ENCODE data around the gene TBX5. TPM values are rescaled to one million over a fixed set of nuclear protein-coding genes. Genes with fewer than 3 reads are reported as not detected.

TBX5 gene
- polyA plus RNA-seq, 3 donors: not detected

GRCh38 chr12:114447274-114447716 is 41.4 kb upstream of the TBX5 start:
- Mint-ChIP-seq H3K36me3 (no peaks in the 10 kb centered on the region), H3K4me3 (peak overlapping the region in 1 of 2 donors; percentile 81), H3K27me3 (ENCODE audit: low read depth in 3 of 3) (peaks cover 93 to 96% (median 96%) of the 10 kb centered on the region in 3 donors), H3K9me3 (peaks cover 0 to 5% (median 2%) of the 10 kb centered on the region in 7 donors), H3K27ac (no peak overlapping the region), H3K4me1 (no peaks in the 10 kb centered on the region)
- Histone ChIP-seq H3K4me1 (ENCODE audit: control insufficient read depth in 1 of 2, insufficient read depth in 2 of 2, low read length in 2 of 2) (no peaks in the 10 kb centered on the region), H3K79me2 (ENCODE audit: insufficient read depth, low read length) (no peaks in the 10 kb centered on the region), H3K27me3 (ENCODE audit: control insufficient read depth in 2 of 2, insufficient read depth in 2 of 2, low read length in 2 of 2) (peaks cover 77 to 96% of the 10 kb centered on the region in 2 donors), H3K4me2 (replicated peaks; ENCODE audit: extremely low read depth, low read length, poor library complexity, severe bottlenecking) (no peak overlapping the region), H3K4me3 (replicated peaks in 1 of 3; ENCODE audit: low read depth in 2 of 3, low read length in 3 of 3) (no peak overlapping the region), H2AFZ (ENCODE audit: insufficient read depth, low read depth, low read length, poor library complexity, severe bottlenecking) (no peak overlapping the region), H3K27ac (ENCODE audit: low read depth in 1 of 2, low read length in 2 of 2) (no peak overlapping the region), H3K36me3 (replicated peaks in 1 of 2; ENCODE audit: control insufficient read depth in 1 of 2, insufficient read depth in 2 of 2, low read length in 2 of 2) (no peaks in the 10 kb centered on the region), H3K9ac (ENCODE audit: insufficient read depth, low read length, poor library complexity, severe bottlenecking) (no peak overlapping the region), H4K20me1 (ENCODE audit: insufficient read depth, low read length) (no peaks in the 10 kb centered on the region), H3K9me3 (replicated peaks in 1 of 2; ENCODE audit: control insufficient read depth in 1 of 2, insufficient read depth in 1 of 2, low read length in 2 of 2) (peaks cover 0 to 37% of the 10 kb centered on the region in 2 donors)
- DNase-seq: no peak
- 3% methylated on average over 31 of the region's 37 CpGs for WGBS (ENCODE audit: insufficient coverage)
- TF ChIP-seq CTCF (IDR thresholded peaks at IDR 0.05): no peak
- intact Hi-C loops (cut with micrococcal nuclease): no loop called here

GRCh38 chr12:114445401-114446323 is 39.7 kb upstream of the TBX5 start:
- 2% methylated on average over 11 of the region's 32 CpGs for WGBS (ENCODE audit: insufficient coverage)
- H3K4me3 Mint-ChIP-seq: peak overlapping the region in 1 of 2 donors; percentile 29
- Histone ChIP-seq H3K27ac (ENCODE audit: low read depth in 1 of 2, low read length in 2 of 2) (no peak overlapping the region), H3K4me1 (ENCODE audit: control insufficient read depth in 1 of 2, insufficient read depth in 2 of 2, low read length in 2 of 2) (no peaks in the 10 kb centered on the region), H3K9me3 (replicated peaks in 1 of 2; ENCODE audit: control insufficient read depth in 1 of 2, insufficient read depth in 1 of 2, low read length in 2 of 2) (peaks cover 0 to 45% of the 10 kb centered on the region in 2 donors), H3K79me2 (ENCODE audit: insufficient read depth, low read length) (no peaks in the 10 kb centered on the region), H4K20me1 (ENCODE audit: insufficient read depth, low read length) (no peaks in the 10 kb centered on the region), H3K36me3 (replicated peaks in 1 of 2; ENCODE audit: control insufficient read depth in 1 of 2, insufficient read depth in 2 of 2, low read length in 2 of 2) (no peaks in the 10 kb centered on the region), H3K4me2 (replicated peaks; ENCODE audit: extremely low read depth, low read length, poor library complexity, severe bottlenecking) (no peak overlapping the region), H3K27me3 (ENCODE audit: control insufficient read depth in 2 of 2, insufficient read depth in 2 of 2, low read length in 2 of 2) (peaks cover 80 to 99% of the 10 kb centered on the region in 2 donors), H2AFZ (ENCODE audit: insufficient read depth, low read depth, low read length, poor library complexity, severe bottlenecking) (no peak overlapping the region), H3K4me3 (replicated peaks in 1 of 3; ENCODE audit: low read depth in 2 of 3, low read length in 3 of 3) (no peak overlapping the region), H3K9ac (ENCODE audit: insufficient read depth, low read length, poor library complexity, severe bottlenecking) (no peak overlapping the region)
- intact Hi-C loops (cut with micrococcal nuclease): no loop called here
- H3K36me3 Mint-ChIP-seq: no peaks in the 10 kb centered on the region
- no peak overlapping the region for H3K27ac Mint-ChIP-seq
- peaks cover 0 to 13% (median 2%) of the 10 kb centered on the region in 7 donors for H3K9me3 Mint-ChIP-seq
- peaks cover 97 to 99% (median 98%) of the 10 kb centered on the region in 3 donors for H3K27me3 Mint-ChIP-seq (ENCODE audit: low read depth in 3 of 3)
- H3K4me1 Mint-ChIP-seq: no peaks in the 10 kb centered on the region
- TF ChIP-seq CTCF (IDR thresholded peaks at IDR 0.05): no peak
- DNase-seq: no peak
